ENCODE data around the gene ABO.

- TF ChIP-seq, protein P1, sequence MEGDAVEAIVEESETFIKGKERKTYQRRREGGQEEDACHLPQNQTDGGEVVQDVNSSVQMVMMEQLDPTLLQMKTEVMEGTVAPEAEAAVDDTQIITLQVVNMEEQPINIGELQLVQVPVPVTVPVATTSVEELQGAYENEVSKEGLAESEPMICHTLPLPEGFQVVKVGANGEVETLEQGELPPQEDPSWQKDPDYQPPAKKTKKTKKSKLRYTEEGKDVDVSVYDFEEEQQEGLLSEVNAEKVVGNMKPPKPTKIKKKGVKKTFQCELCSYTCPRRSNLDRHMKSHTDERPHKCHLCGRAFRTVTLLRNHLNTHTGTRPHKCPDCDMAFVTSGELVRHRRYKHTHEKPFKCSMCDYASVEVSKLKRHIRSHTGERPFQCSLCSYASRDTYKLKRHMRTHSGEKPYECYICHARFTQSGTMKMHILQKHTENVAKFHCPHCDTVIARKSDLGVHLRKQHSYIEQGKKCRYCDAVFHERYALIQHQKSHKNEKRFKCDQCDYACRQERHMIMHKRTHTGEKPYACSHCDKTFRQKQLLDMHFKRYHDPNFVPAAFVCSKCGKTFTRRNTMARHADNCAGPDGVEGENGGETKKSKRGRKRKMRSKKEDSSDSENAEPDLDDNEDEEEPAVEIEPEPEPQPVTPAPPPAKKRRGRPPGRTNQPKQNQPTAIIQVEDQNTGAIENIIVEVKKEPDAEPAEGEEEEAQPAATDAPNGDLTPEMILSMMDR (IDR thresholded peaks at IDR 0.05 in 2 of 3, conservative IDR thresholded peaks at IDR 0.05 in 1 of 3; ENCODE audit: insufficient read depth in 2 of 3, low read depth in 1 of 3, low read length in 3 of 3) = no peak
- no peak for TF ChIP-seq ZNF609 (CRISPR knock-in tag; IDR thresholded peaks at IDR 0.05; ENCODE audit: borderline replicate concordance)
- TF ChIP-seq CAMTA2 (CRISPR knock-in tag; conservative IDR thresholded peaks at IDR 0.05) = no peak
- TF ChIP-seq, protein P2, sequence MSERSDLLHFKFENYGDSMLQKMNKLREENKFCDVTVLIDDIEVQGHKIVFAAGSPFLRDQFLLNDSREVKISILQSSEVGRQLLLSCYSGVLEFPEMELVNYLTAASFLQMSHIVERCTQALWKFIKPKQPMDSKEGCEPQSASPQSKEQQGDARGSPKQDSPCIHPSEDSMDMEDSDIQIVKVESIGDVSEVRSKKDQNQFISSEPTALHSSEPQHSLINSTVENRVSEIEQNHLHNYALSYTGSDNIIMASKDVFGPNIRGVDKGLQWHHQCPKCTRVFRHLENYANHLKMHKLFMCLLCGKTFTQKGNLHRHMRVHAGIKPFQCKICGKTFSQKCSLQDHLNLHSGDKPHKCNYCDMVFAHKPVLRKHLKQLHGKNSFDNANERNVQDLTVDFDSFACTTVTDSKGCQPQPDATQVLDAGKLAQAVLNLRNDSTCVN (CRISPR knock-in tag; IDR thresholded peaks at IDR 0.05) = no peak
- no peak for TF ChIP-seq EP300 (IDR thresholded peaks at IDR 0.05; ENCODE audit: low read length)
- TF ChIP-seq EWSR1 (IDR thresholded peaks at IDR 0.05; ENCODE audit: borderline replicate concordance, low read depth, partially characterized antibody) = no peak
- TF ChIP-seq SMC3 (conservative IDR thresholded peaks at IDR 0.05; ENCODE audit: insufficient read depth, low read depth, low read length) = no peak
- no peak for TF ChIP-seq TAF1 (IDR thresholded peaks at IDR 0.05; ENCODE audit: control insufficient read depth, extremely low read depth, insufficient read depth, low read length, severe bottlenecking)
- TF ChIP-seq SOX6 (IDR thresholded peaks at IDR 0.05) = no peak
- no peak for TF ChIP-seq ZEB2 (IDR thresholded peaks at IDR 0.05)
- TF ChIP-seq POLR2AphosphoS5 (IDR thresholded peaks at IDR 0.05; ENCODE audit: control insufficient read depth, insufficient read depth, low read depth, low read length) = no peak
- no peak for TF ChIP-seq ZC3H4 (CRISPR knock-in tag; IDR thresholded peaks at IDR 0.05; ENCODE audit: borderline replicate concordance)
- TF ChIP-seq DNMT1 (IDR thresholded peaks at IDR 0.05) = no peak
These were observed 44.9 kb downstream of the ABO start for GRCh38 chr9:133230093-133230492.

Measured in K562 (cell line).